HUES64 (cell line): ENCODE measurements around the gene LCNL1.

Source experiments
- H3K27ac ChIP-seq: 2 replicates; pipeline ENCODE4 v1.7.0; 2013; ENCODE audit warnings: low read depth, low read length, inconsistent platforms
- H3K27me3 ChIP-seq: 2 replicates; pipeline ENCODE4 v1.6.1; 2013; ENCODE audit warnings: mild to moderate bottlenecking, low read length; ENCODE audit not compliant: insufficient read depth
- H3K36me3 ChIP-seq: 2 replicates; pipeline ENCODE4 v1.6.1; 2013; ENCODE audit warnings: mild to moderate bottlenecking, low read length; ENCODE audit not compliant: insufficient read depth
- H3K4me1 ChIP-seq: 2 replicates; pipeline ENCODE4 v1.6.1; 2013; ENCODE audit warnings: mild to moderate bottlenecking, low read length, moderate library complexity; ENCODE audit not compliant: insufficient read depth
- H3K4me3 ChIP-seq: 2 replicates; pipeline ENCODE4 v1.5.1; 2013; ENCODE audit warnings: mild to moderate bottlenecking, low read length, moderate library complexity
- H3K9ac ChIP-seq: 2 replicates; pipeline ENCODE4 v1.6.1; 2013; ENCODE audit warnings: mild to moderate bottlenecking, low read depth, low read length
- H3K9me3 ChIP-seq: 2 replicates; pipeline ENCODE4 v1.6.1; 2013; ENCODE audit warnings: low read depth, low read length; ENCODE audit not compliant: insufficient read depth
- WGBS: fragments of 150-250, 120-280 bp; methylation state at CpG from one replicate; pipeline ENCODE4 v1.1.7; 2013; ENCODE audit warnings: missing lambda C conversion rate; 5-methylcytosine and 5-hydroxymethylcytosine counted together

Gene LCNL1

GRCh38 chr9:136971746-136972145 lies 11.0 kb upstream of the LCNL1 start:
- Histone ChIP-seq H3K27me3 (no peaks in the 10 kb centered on the region), H3K4me1 (no peaks in the 10 kb centered on the region), H3K9ac (no peak overlapping the region), H3K36me3 (no peaks in the 10 kb centered on the region), H3K27ac (no peak overlapping the region), H3K4me3 (no peak overlapping the region), H3K9me3 (no peaks in the 10 kb centered on the region)
- 92% methylated on average over 14 of the region's 14 CpGs for WGBS

GRCh38 chr9:136972335-136972734 lies 10.5 kb upstream of the LCNL1 start:
- Histone ChIP-seq H3K4me3 (no peak overlapping the region), H3K9ac (no peak overlapping the region), H3K27ac (no peak overlapping the region), H3K4me1 (no peaks in the 10 kb centered on the region), H3K9me3 (no peaks in the 10 kb centered on the region), H3K36me3 (no peaks in the 10 kb centered on the region), H3K27me3 (peaks cover 6% of the 10 kb centered on the region)
- 91% methylated on average over 11 of the region's 11 CpGs for WGBS

- no peaks in the 10 kb centered on the region for H3K9me3 ChIP-seq
- H3K4me3 ChIP-seq: no peak overlapping the region
- no peak overlapping the region for H3K27ac ChIP-seq
- 81% methylated on average over 13 of the region's 13 CpGs for whole genome bisulfite sequencing
- H3K9ac ChIP-seq: no peak overlapping the region
- H3K27me3 ChIP-seq: peaks cover 10% of the 10 kb centered on the region
- no peaks in the 10 kb centered on the region for H3K4me1 ChIP-seq
- H3K36me3 ChIP-seq: no peaks in the 10 kb centered on the region
Measured at GRCh38 chr9:136972743-136973142, 10.1 kb upstream of the LCNL1 start.

GRCh38 chr9:136973618-136974617 lies 8.9 kb upstream of the LCNL1 start:
- H3K27ac ChIP-seq: no peak overlapping the region
- H3K27me3 ChIP-seq: peaks cover 13% of the 10 kb centered on the region
- no peak overlapping the region for H3K9ac ChIP-seq
- no peak overlapping the region for H3K4me3 ChIP-seq
- 91% methylated on average over 29 of the region's 29 CpGs for WGBS
- no peaks in the 10 kb centered on the region for H3K36me3 ChIP-seq
- H3K9me3 ChIP-seq: no peaks in the 10 kb centered on the region
- H3K4me1 ChIP-seq: no peaks in the 10 kb centered on the region

- H3K36me3 ChIP-seq: no peaks in the 10 kb centered on the region
- H3K9ac ChIP-seq: no peak overlapping the region
- H3K4me1 ChIP-seq: no peaks in the 10 kb centered on the region
- H3K9me3 ChIP-seq: no peaks in the 10 kb centered on the region
- H3K27ac ChIP-seq: no peak overlapping the region
- 88% methylated on average over 15 of the region's 15 CpGs for WGBS
- no peak overlapping the region for H3K4me3 ChIP-seq
- peaks cover 13% of the 10 kb centered on the region for H3K27me3 ChIP-seq
Measured at GRCh38 chr9:136974817-136975535, 7.8 kb upstream of the LCNL1 start.

GRCh38 chr9:136975644-136976043 lies 7.1 kb upstream of the LCNL1 start:
- no peaks in the 10 kb centered on the region for H3K36me3 ChIP-seq
- no peak overlapping the region for H3K4me3 ChIP-seq
- H3K9ac ChIP-seq: no peak overlapping the region
- WGBS: 79% methylated on average over 14 of the region's 14 CpGs
- H3K27ac ChIP-seq: no peak overlapping the region
- H3K27me3 ChIP-seq: peaks cover 13% of the 10 kb centered on the region
- H3K9me3 ChIP-seq: no peaks in the 10 kb centered on the region
- no peaks in the 10 kb centered on the region for H3K4me1 ChIP-seq

GRCh38 chr9:136977223-136977622 lies 5.6 kb upstream of the LCNL1 start, which contains the start of gene PTGDS:
Gene PTGDS, plus strand, starts transcription at chr9:136977504. Its CDS starts 75 bp downstream, at chr9:136977579.
- WGBS: 79% methylated on average over 10 of the region's 10 CpGs
- H3K9me3 ChIP-seq: no peaks in the 10 kb centered on the region

GRCh38 chr9:136977649-136978072 lies 5.1 kb upstream of the LCNL1 start:
- H3K9me3 ChIP-seq: no peaks in the 10 kb centered on the region
- H3K4me3 ChIP-seq: peak overlapping the region; percentile 67
- H3K36me3 ChIP-seq: no peaks in the 10 kb centered on the region
- H3K27me3 ChIP-seq: peaks cover 13% of the 10 kb centered on the region
- 5% methylated on average over 33 of the region's 33 CpGs for WGBS
- peak overlapping the region; percentile 51; the same call in 1 of the 2 replicates for H3K9ac ChIP-seq
- no peak overlapping the region for H3K27ac ChIP-seq
- H3K4me1 ChIP-seq: no peaks in the 10 kb centered on the region

More at GRCh38 chr9:136977223-136977622, 5.6 kb upstream of the LCNL1 start, which contains the start of gene PTGDS:
- Histone ChIP-seq H3K36me3 (no peaks in the 10 kb centered on the region), H3K4me1 (no peaks in the 10 kb centered on the region), H3K4me3 (peak within 1 kb of the TSS; percentile 67), H3K27me3 (peaks cover 13% of the 10 kb centered on the region), H3K9ac (peak within 1 kb of the TSS; percentile 51; the same call in 1 of the 2 replicates), H3K27ac (no peak within 1 kb of the TSS)

- peaks cover 13% of the 10 kb centered on the region for H3K27me3 ChIP-seq
- no peaks in the 10 kb centered on the region for H3K9me3 ChIP-seq
- WGBS: 1% methylated on average over 71 of the region's 78 CpGs
- no peak overlapping the region; the same call in 1 of the 2 replicates for H3K9ac ChIP-seq
- no peaks in the 10 kb centered on the region for H3K36me3 ChIP-seq
- H3K4me1 ChIP-seq: no peaks in the 10 kb centered on the region
- peak overlapping the region; percentile 67 for H3K4me3 ChIP-seq
- no peak overlapping the region for H3K27ac ChIP-seq
Measured at GRCh38 chr9:136978073-136978864, 4.5 kb upstream of the LCNL1 start.

GRCh38 chr9:136978865-136979544 lies 3.8 kb upstream of the LCNL1 start:
- peak overlapping the region; percentile 21; the same call in 1 of the 2 replicates for H3K4me3 ChIP-seq
- WGBS: 54% methylated on average over 41 of the region's 41 CpGs
- no peak overlapping the region for H3K27ac ChIP-seq
- H3K27me3 ChIP-seq: peaks cover 16% of the 10 kb centered on the region
- H3K4me1 ChIP-seq: no peaks in the 10 kb centered on the region
- H3K36me3 ChIP-seq: no peaks in the 10 kb centered on the region
- no peak overlapping the region for H3K9ac ChIP-seq
- no peaks in the 10 kb centered on the region for H3K9me3 ChIP-seq
